Heart left ventricle (tissue), 16 donors: ENCODE results near the gene LAMB4. TPM values are rescaled to one million over a fixed set of nuclear protein-coding genes. Genes with fewer than 3 reads are reported as not detected.
A peak's percentile ranks its signal among the peaks of the same experiment; 100 is the strongest.

Source experiments
- ATAC-seq, 4 donors: fragments of 200-7000 bp; cut with Tn5 transposase; one replicate each; pipeline ENCODE4 v1.9.1; 2020 to 2022; ENCODE audit warnings: moderate library complexity in 4 of 4, mild to moderate bottlenecking in 3 of 4, moderate number of reproducible peaks in 1 of 4
- DNase-seq, 5 donors: peaks; one replicate each; pipeline ENCODE4 v3.0.0-alpha.2; 2020
- H3K27ac ChIP-seq, 12 donors: fragments of 200-600 bp; sonication (generic) in 4 of 12; one replicate each; pipeline versions ENCODE4 v1.5.0 to v1.8.0; 2016 to 2022; ENCODE audit warnings: mild to moderate bottlenecking in 2 of 12
- H3K27me3 ChIP-seq, 9 donors: fragments of 200-600 bp; sonication (generic) in 2 of 9; one replicate each; pipeline versions ENCODE4 v1.5.1 to v1.8.0; 2016 to 2022; ENCODE audit warnings: mild to moderate bottlenecking in 3 of 9
- H3K36me3 ChIP-seq, 9 donors: fragments of 200-600 bp; sonication (generic) in 2 of 9; one replicate each; pipeline versions ENCODE4 v1.5.0 to v1.8.0; 2018 to 2022; ENCODE audit warnings: mild to moderate bottlenecking in 2 of 9
- H3K4me1 ChIP-seq, 12 donors: fragments of 200-600 bp; sonication (generic) in 4 of 12; one replicate each; pipeline versions ENCODE4 v1.5.0 to v1.8.0; 2016 to 2022; ENCODE audit warnings: mild to moderate bottlenecking in 3 of 12
- H3K4me3 ChIP-seq, 12 donors: fragments of 200-600 bp; sonication (generic) in 4 of 12; one replicate each; pipeline versions ENCODE4 v1.5.0 to v1.8.0; 2017 to 2022; ENCODE audit warnings: mild to moderate bottlenecking in 9 of 12, moderate library complexity in 4 of 12
- H3K9me3 ChIP-seq, 12 donors: fragments of 200-600 bp; sonication (generic) in 4 of 12; one replicate each; pipeline versions ENCODE4 v1.5.0 to v1.8.0; 2016 to 2022; ENCODE audit warnings: mild to moderate bottlenecking in 1 of 12
- POLR2A ChIP-seq, 2 donors: fragments of 450-650 bp; IDR thresholded peaks; one replicate each; pipeline ENCODE4 v1.6.1; 2017; ENCODE audit warnings: antibody characterized with exemption in 2 of 2, mild to moderate bottlenecking in 2 of 2, moderate library complexity in 2 of 2
- WGBS, 4 donors: extraction: QIAGEN DNeasy Blood & Tissue Kit in 2 of 4; methylation state at CpG; one replicate each; pipeline versions ENCODE4 v1.1.5 to v1.1.7; 2013 to 2018; 5-methylcytosine and 5-hydroxymethylcytosine counted together
- intact Hi-C, 10 donors: fragments of 100-400 bp; cut with DNase I; formaldehyde crosslinking; loops; one replicate each; pipeline versions ENCODE4 v1.11.1 to v1.14.2; 2022
- polyA plus RNA-seq, 2 donors: library from polyadenylated mRNA; stranded (reverse); fragments of 200-250 nt; gene quantifications; one replicate each; pipeline ENCODE4 v1.2.3, GENCODE V29; 2013
- total RNA-seq, 9 donors: library from RNA; depleted of rRNA in 2 of 9; stranded (reverse); fragments of >200 nt in 2 of 9; fragmentation: NEBNext Ultra II Directional in 3 of 9; extraction: Animal tissue kit (Norgen Biotek cat#: 25700) in 3 of 9; gene quantifications; one replicate each; pipeline versions ENCODE4 v1.1.0 to v1.2.4, GENCODE V29; 2016 to 2023
- TF ChIP-seq, protein P1 (sequence below), 12 donors: fragments of 200-600 bp; sonication (generic) in 4 of 12; IDR thresholded peaks; one replicate each; pipeline versions ENCODE4 v1.5.0 to v1.8.0; 2018 to 2022; ENCODE audit warnings: antibody characterized with exemption in 12 of 12, mild to moderate bottlenecking in 5 of 12
- donor health status: ischemic (EF 13 %, LVEDD 7.1; RV severe dilation, severe dysfunction).
- donor health status: healthy with polysubstance abuse.
- donor health status: DM: no; HTN: yes; CAD: no.
- donor health status: DM: no; HTN: no; CAD: no.
- donor health status: ischemic (EF 25% LVEDD 6.9; RV normal size, moderate dysfunction).
- donor health status: ischemic (EF 25% LVEDD 5.7; RV mildly dilated, moderate dysfunction).
- donor health status: healthy.
- donor health status: DM: yes; HTN: yes; CAD: no.
- donor health status: ischemic (EF 35%, LVEDD 5.7; RV mildly dilated, moderate dysfunction).
- donor health status: nonischemic (EF 11% LVEDD 7.7; RV severe dilation, severe dysfunction).
- donor health status: DM: yes; HTN: yes; CAD: no.
- donor health status: PGD.
- donor health status: ischemic (EF 29% LVEDD 5.4; RV normal size, mild dysfunction).
- donor health status: nonischemic (EF 23%, LVEDD 6.1; RV moderate dilation, normal function).

Gene LAMB4
- total and polyA plus RNA-seq, 11 donors: 0.19 to 0.31 (median 0.26) TPM; not detected in 4

- 93 to 98% (median 97%) methylated on average over 5 of the region's 5 CpGs for WGBS, 4 donors
- TF ChIP-seq, protein P1, sequence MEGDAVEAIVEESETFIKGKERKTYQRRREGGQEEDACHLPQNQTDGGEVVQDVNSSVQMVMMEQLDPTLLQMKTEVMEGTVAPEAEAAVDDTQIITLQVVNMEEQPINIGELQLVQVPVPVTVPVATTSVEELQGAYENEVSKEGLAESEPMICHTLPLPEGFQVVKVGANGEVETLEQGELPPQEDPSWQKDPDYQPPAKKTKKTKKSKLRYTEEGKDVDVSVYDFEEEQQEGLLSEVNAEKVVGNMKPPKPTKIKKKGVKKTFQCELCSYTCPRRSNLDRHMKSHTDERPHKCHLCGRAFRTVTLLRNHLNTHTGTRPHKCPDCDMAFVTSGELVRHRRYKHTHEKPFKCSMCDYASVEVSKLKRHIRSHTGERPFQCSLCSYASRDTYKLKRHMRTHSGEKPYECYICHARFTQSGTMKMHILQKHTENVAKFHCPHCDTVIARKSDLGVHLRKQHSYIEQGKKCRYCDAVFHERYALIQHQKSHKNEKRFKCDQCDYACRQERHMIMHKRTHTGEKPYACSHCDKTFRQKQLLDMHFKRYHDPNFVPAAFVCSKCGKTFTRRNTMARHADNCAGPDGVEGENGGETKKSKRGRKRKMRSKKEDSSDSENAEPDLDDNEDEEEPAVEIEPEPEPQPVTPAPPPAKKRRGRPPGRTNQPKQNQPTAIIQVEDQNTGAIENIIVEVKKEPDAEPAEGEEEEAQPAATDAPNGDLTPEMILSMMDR (IDR thresholded peaks at IDR 0.05): no peak
- no peak for TF ChIP-seq POLR2A (IDR thresholded peaks at IDR 0.05)
- ATAC-seq (no peak), DNase-seq (no peak)
- H3K36me3 ChIP-seq: no peaks in the 10 kb centered on the region
- no peak overlapping the region for H3K4me3 ChIP-seq
- no peaks in the 10 kb centered on the region for H3K27me3 ChIP-seq
- intact Hi-C loops: no loop called here
- H3K9me3 ChIP-seq: no peaks in the 10 kb centered on the region
- H3K27ac ChIP-seq: no peak overlapping the region
- no peaks in the 10 kb centered on the region for H3K4me1 ChIP-seq
These were observed 104.0 kb downstream of the LAMB4 start for GRCh38 chr7:108026116-108026515.

- Histone ChIP-seq H3K36me3 (no peaks in the 10 kb centered on the region), H3K4me3 (no peak overlapping the region), H3K9me3 (no peaks in the 10 kb centered on the region), H3K27me3 (no peaks in the 10 kb centered on the region), H3K27ac (no peak overlapping the region), H3K4me1 (no peaks in the 10 kb centered on the region)
- no peak for ATAC-seq
- intact Hi-C loops: no loop called here
- no peak for DNase-seq
- WGBS, 4 donors: 91 to 96% (median 95%) methylated on average over 6 of the region's 6 CpGs
- TF ChIP-seq, protein P1 (IDR thresholded peaks at IDR 0.05): no peak
- no peak for TF ChIP-seq POLR2A (IDR thresholded peaks at IDR 0.05)
These were observed 105.6 kb downstream of the LAMB4 start for GRCh38 chr7:108024538-108024937.

- no peaks in the 10 kb centered on the region for H3K36me3 ChIP-seq
- ATAC-seq (peak in 1 of 4 donors; percentile 10), DNase-seq (no peak)
- no peak overlapping the region for H3K4me3 ChIP-seq
- peaks cover 0 to 12% (median 0%) of the 10 kb centered on the region in 12 donors for H3K4me1 ChIP-seq
- no peaks in the 10 kb centered on the region for H3K27me3 ChIP-seq
- H3K9me3 ChIP-seq: no peaks in the 10 kb centered on the region
- WGBS, 4 donors: 58 to 86% (median 82%) methylated on average over 2 of the region's 2 CpGs
- intact Hi-C loops: no loop called here
- no peak overlapping the region for H3K27ac ChIP-seq
- TF ChIP-seq, protein P1 (IDR thresholded peaks at IDR 0.05): no peak
- no peak for TF ChIP-seq POLR2A (IDR thresholded peaks at IDR 0.05)
These were observed 109.6 kb downstream of the LAMB4 start for GRCh38 chr7:108020585-108020984.

DNA sequence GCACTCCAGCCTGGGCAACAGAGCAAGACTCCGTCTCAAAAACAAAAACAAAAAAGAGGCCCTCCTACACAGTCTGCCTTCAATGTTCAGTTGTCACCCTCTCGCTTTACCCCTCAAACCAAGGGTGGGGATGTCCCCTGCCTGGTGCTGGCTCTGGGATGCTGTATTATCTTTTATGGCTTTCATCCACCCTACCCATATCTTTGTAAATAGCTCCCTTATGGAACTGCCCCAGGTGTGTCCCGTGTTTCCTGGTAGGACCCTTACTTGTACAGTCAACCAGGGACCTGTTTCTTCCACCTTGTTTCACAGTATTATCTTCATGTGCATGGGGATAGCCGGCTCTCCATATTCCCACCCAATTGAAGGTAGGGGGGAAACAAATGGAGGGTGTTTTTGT lies 111.5 kb downstream of the LAMB4 start:
- Histone ChIP-seq H3K27ac (no peak overlapping the region), H3K4me1 (peaks cover 0 to 12% (median 0%) of the 10 kb centered on the region in 12 donors), H3K9me3 (no peaks in the 10 kb centered on the region), H3K4me3 (no peak overlapping the region), H3K36me3 (no peaks in the 10 kb centered on the region), H3K27me3 (no peaks in the 10 kb centered on the region)
- 95 to 97% (median 97%) methylated on average over 4 of the region's 4 CpGs for WGBS, 4 donors
- no peak for ATAC-seq
- TF ChIP-seq, protein P1 (IDR thresholded peaks at IDR 0.05): no peak
- no peak for TF ChIP-seq POLR2A (IDR thresholded peaks at IDR 0.05)
- no peak for DNase-seq
- intact Hi-C loops: loop anchor here in 4 of 10 donors (5.0 to 10.0 kb wide), 4 partner anchors 94 to 129 kb away; partner anchors contain the start of gene DLD (in 2 of the 4)
